Stromal cell of bone marrow (primary cell): ENCODE measurements around the gene TC2N.
"Not testable (repeated sequence)": the region's sequence is repeated elsewhere in the genome, so short reads cannot be mapped to it uniquely, and the experiment has no call there.

Source experiments
- DNase-seq: peaks from one replicate; pipeline ENCODE4 v3.0.0-alpha.2; 2012; ENCODE audit warnings: low read depth

The TC2N gene

DNA sequence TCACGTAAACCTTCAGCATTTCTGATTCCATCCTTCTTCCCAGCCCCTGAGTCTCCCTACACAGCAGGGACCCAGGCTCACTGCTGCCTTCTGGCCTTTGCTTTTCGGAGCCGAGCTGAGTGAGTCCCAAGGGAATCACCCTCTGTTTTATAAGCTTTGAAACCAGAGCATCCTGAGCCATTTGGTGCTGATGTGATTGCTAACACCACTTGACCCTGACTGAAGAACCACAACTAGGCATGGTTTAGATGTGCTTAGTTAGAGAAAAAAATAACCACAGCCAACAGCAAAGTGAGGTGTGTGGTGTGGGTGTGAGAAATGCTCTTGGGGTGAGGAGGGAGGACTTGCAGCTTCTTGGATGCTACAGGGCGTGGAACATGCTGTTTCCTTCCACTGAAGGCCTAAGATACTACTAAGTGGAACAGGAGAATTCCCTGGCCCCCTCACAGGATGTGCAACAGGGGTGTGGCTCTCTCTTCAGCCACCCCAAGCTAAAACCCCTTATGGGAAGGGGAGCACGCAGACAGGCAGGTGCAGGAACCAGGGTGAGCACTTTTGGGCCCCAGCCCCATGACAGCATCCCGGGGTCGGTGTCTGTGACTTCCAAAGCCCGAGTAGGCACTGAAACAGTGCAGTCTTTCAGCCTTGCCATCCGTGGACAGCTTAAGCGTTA is at the start of gene TC2N:
TSS of gene TC2N (minus strand) at position 221 of the 673 bp plus-strand sequence. CDS start 53,767 bp downstream, outside the sequence.
- DNase-seq, result no peak

DNA sequence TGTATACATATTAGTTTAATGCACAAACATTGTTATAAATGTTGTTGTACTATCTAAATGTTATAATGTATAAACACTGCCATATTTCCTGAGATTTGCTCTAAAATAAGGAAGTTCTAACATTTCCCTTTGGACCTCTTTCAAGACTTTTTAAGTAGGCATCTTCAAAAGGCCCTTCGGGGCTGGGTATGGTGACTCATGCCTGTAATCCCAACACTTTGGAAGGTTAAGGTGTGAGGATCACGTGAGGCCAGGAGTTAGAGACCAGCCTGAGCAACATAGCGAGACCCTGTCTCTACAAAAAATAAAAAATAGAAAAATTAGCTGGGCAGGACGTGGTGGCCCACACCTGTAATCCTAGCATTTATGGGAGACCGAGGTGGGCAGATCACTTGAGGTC is 44.7 kb upstream of the TC2N start:
- no peak for DNase-seq

DNA sequence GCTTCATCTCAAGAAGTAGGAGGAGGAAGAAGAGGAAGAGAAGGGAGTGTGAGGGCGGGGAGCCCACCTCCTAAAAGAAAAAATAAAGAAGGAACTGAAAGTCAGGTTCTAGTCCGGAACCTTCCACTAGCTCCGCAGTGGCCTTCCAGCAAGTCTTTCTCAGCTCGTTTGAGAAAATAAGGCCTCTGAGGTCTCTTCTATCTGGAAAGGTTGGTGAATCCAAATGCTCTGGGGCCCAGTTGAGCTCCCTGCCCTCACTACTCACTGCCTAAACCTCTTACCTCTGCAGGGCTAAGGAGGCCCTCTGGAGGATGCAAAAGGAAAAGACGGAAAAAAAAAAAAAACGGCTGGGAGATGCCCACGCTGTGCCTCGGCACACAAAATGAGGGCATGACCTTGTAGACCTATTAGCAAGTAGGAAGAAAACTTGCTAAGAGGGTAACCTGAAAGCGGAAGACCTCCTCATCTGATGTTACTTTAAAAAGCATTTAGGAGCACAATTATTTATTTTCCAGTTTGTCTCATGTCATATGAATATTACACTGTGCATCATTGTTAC is 44.2 kb upstream of the TC2N start:
- DNase-seq, result peak; percentile 43

DNA sequence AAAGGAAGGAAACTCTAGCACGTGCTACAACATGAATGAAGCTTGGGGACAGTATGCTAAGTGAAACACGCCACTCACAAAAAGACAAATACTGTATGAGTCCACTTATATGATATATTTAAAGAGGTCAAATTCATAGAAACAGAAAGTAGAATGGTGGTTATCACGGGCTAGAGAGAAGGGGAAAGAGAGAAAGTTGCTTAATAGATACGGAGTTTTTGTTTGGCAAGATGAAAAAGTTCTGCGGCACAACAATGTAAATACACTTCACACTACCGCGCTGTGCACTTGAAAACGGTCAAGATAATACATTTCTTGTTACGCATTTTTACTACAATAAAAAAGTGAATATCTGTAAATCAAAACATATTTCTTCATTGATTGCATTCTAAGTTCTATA is 42.9 kb upstream of the TC2N start:
- DNase-seq, result no peak

DNA sequence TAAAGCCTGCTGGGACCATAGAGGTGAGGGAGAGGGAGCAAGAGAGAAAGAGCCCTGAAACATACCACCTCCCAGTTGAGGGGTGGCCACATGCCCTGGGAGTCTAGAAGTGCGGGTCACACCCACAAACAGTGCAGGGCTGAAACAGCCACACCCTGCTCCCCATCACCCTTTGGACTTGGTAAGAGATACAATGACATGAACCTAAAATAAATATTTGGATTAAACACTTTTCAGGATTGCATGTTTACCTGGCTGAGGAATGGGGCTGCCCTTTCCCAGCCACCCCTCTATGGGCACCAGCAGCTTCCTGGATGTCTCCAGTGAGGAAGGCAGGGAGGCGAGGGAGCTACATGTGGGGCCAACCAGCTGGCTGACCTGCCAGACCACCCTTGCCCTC is 39.0 kb upstream of the TC2N start:
- no peak for DNase-seq

DNA sequence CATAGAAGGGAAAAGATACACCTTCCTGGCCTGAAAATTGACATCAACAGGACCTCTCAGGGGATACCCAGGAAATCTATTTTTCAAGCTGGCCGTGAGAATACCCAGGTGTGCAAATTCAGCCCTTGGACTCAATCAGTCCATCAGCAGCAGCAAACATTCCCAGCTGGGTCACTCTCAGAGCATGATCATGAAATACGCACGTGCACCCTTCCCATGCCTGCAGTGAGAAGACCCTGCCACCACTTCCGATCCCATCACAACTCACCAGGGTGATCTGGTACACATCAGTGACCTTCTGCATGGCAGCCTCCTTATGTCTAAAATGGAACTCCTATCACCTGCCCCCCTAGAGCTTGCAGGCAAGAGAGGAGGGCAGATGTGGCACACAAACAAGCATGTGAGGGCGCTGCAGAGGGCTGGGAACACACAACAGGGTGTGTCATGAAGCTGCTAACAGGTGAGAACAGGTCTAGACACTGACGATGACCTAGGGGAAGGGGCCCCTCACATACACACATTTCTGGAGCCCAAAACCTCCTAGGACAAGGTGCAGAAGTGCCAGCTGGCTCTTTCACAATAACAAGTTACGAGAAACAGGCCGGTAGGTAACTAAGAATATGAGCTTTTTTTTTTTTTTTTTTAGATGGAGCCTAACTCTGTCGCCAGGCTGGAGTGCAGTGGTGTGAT is 37.8 kb upstream of the TC2N start:
- DNase-seq, result no peak

DNA sequence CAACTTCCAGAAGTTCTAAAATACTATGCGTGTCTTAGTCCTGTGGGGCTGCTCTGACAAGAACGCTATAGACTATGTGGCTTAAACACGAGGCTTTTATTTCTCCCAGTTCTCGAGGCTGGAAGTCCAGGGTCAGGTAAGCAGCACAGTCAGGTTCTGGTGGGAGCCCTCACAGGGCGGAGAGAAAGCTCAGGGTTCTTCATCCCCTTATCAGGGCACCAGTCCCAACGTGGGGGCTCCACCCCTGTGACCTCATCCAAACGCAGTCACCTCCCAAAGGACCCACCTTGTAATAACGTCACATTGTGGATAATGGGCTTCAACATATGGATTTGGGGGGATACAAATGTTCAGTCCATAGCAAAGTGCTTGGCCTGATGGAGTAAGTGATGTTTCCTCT is 37.1 kb upstream of the TC2N start:
- no peak for DNase-seq

DNA sequence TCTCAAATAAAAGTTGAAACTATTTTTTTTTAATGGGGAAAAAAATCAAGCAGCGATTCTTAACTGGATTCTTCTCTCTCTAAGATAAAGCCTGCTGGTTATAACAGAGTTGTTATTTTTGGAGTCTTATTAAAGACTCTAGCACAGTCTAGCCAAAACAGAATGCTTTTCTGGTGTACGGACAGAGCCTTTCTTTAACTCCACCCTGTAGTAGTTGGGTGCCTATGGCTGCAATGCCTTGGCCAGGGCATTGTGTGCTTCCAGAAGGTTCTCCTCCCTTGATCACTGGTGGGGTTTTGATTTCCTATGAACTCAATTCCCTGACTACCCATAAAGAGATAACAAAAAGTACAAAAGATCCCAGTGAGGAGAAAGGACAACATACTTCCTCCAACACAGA is 35.7 kb upstream of the TC2N start:
- no peak for DNase-seq

DNA sequence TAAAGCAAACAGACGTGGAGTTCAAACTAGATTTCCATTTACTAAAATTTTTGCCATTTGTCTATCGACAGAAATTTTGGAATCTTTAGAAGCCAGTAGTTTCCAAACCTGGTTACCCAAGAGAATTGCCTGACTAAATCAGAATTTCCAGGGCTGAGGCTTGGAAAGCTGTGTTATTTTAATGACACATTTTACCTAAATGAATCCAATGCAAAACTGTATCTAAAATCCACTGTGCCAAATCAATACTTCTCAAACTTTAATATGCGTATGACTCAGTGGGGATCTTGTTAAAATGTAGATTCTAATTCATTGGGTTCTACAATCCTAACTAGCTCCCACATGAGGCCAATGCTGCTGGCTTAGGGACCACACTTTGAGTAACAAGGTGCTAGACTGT is 35.0 kb upstream of the TC2N start:
- no peak for DNase-seq

DNA sequence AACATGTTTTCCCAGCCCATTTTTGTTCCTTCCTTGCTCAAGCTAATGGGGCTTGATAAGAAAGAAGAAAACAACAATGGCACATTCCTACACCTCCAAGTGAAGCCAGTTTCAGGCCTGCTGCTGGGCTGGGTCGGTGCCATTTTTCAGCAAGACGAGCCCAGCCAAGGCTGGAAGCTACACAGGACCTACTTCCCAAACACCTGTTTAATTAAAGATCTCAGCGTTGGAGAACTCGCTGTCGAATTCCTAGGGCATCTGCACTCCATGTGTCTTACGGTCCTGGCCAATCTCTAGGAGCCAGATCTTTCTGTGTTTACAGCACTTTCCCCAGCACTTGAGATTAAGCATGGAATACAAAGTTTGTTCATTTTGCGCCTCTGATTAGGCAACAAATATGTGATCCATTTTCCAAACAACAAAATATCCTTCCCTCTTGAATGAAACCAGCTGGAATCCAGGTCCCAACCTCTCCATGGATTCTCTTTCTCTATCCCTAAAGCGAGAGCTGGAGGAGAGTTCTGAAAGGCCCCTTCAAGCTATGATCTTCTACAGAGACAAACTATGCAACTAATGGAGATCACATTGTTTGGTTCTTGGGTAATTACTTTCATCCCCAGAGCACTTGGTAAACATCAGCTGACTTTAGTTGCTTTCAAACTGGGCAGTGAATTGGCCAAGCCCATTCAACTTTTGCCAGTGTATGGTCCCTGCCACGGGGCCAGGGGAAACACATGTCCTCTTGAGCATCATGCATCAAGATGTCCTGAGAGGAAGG is 34.3 kb upstream of the TC2N start:
- no peak for DNase-seq

DNA sequence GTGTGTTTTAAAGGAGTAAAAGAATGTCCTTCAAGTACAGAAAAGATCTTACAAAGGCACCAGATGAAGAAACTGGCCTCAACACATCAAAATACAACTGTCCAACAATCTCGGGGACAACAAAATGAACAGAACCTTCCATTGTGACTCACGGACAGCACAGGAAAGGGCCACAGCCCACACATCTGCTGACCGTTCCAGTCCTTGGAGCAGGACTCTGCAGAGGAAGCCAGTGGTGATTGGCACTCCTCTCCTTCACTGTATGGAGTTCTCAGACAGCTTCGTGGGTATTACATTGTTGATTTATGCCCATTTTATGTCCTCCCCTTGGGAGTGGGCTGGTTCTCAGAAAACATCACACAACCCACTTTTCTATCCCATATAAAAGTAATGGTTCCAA is 32.5 kb upstream of the TC2N start:
- DNase-seq, result no peak

DNA sequence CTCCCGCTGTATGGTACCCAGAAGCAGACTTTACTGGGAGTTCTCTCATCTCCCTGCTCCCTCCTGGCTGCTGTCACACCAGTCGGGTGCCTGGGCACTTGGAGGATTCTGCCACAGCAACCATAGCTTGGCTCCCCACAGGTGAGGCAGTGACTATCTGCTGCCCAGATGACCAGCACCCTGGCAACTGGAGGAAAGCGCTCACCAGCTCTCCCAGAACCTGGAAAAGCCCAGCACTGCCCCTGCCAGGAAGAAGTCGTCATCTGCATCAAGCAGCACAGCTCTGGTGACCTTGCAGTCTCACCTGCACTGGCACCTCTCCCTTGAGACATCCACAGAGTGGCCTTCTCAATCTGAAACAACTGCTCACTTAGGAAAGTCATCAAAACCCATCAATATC is 31.9 kb upstream of the TC2N start:
- no peak for DNase-seq

DNA sequence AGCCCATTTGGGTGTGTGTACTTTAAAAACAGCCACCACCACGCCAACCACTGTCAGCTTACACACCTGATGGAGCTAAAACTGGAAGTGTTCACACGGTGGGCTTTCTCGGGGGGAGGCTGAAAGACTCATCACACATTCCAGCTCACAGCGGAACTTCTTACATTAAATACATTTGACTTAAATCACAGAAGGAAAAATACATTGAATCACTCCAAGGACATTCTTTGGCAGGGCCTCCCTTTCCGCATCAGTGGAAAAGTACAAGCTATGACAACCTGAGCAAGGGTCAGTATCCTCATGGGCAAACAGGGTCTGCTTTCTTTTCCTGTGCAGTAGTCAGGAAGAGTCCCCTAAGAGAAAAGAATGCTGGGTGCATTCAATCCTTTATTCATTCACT is 31.0 kb upstream of the TC2N start:
- DNase-seq, result no peak

DNA sequence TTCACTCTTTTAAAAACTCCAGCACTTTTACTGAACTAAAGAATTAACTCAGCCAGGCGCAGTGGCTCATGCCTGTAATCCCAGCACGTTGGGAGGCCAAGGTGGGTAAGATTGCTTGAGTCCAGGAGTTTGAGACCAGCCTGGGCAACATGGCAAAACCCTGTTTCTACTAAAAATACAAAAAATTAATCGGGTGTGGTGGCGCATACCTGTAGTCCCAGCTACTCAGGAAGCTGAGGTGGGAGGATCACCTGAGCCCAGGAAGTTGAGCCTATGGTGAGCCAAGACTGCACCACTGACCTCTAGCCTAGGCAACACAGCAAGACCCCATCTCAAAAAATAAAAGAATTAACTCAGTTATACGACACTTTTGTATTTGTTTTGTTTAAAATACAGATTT is 30.4 kb upstream of the TC2N start:
- not testable (repeated sequence) for DNase-seq

DNA sequence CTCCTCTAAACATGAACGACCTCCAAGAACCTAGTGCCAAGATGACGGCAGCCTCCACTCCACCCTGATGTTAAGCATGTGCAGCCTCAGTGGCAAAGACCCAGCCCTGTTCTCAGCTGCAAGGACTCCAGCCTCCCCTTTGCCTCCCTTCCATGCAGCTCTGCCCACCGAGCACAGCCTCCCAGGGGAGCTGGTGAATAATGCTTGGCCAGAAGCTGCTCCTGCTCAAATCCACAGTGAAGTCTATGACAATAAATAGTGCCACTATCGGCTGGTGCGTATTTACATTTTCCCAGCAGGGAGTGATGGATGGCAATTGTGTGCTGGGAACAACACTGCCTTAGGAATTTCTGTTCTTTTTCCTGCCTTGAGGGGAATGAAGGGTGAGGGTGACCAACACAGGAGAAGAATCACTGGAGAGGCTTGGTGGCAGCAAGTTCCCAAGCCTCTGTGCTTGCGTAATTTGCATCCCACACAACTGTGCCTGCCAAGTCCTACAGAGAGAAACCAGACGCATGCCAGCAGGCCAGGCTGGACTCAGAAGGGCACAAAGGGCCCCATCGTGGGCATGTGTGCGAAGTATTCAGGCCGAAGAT is 29.9 kb upstream of the TC2N start:
- no peak for DNase-seq

DNA sequence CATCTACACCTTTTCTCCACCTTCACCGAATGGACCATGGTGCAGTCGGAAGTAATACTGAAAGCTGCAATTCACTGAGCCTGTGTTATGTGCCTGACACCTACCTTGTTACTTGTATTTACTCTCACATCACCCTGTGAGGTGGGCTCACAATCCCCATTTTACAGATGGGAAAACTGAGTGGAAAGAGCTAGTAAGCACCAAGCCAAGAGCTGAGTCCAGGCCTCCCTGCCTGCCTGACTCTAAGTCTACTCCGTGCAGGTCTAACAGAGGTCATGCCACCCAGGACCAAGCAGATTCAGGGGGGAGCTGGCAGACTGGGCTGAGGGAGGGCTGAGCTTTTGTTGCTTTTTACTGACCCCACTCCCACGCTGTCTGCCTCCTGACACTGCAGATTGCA is 29.1 kb upstream of the TC2N start:
- no peak for DNase-seq

DNA sequence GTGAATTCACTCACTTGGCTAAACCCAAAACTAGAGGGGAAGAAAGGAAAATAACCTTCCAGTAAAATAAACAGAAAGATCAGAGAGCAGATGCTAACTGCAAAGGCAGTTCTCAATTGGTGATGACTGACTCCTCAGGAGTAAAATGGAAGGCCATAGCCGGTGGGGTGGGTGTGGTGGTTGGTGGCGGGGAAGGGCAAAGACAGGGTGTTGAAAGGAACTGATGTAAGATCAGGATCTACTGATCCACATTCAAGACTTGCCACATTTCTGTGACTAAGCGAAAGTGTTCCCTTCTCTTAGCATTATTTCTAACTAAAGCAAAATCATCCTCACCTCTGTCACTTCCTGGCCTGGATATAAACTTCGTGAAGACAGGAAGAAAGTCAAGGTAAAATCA is 26.3 kb upstream of the TC2N start:
- DNase-seq, result no peak

DNA sequence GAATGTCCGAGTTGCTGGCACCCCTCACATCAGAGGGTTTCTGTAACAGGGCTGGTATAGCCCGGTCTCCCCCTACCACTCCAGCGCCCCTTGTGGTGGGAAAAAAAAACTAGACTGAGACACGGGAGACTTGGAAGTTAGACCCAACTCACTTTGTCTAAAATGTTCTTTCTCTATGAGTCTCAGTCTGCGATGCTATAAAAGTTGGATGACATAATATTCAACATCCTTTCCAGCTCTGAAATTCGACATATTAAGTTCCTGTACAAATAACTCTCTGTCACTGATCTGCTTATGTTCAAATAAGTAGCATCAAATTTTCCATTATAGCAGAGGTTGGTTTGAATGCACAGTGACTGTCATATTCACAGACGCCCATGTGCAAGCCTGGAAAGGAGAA is 25.7 kb upstream of the TC2N start:
- DNase-seq, result no peak

DNA sequence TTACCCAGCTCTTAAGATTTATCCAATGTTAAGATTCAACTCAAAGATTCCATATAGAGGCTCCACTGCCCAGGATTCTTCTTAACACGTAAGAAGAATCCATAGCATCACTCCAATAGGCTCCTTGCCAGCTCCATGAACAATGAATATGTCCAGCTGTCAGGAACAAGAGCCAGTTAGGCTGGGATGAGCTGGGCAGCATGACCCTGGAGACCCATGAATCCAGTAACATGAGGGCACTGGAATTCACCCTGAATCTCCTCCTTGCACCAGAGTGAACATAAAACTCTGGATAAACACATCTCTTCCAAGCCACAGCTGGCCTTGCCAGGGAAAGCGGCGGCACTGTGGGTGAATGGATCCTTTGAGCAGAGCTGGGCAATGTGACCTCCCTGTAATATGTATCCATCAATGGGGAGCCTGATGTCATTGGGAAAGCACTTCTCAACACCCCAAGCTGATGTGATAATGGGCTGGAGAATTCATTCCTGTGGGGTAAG is 24.4 kb upstream of the TC2N start:
- peak; percentile 66 for DNase-seq

DNA sequence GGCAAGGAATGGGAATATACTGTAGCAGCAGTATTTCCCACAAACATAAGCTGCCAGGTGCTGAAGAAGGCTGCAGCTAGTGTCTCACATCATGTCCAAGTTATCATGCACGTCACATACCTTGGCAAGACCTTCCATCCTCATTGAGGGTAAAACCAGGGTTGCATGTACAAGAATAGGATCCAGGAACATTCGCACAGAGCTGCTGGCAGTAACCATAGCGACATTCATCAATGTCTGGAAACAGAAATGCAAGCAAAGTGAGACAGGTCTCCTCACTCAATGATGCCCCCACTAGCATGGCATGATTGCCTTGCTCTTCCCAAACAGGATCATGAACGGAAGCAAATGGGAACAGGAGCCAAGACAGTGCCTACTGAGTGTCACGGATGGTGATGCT is 23.8 kb upstream of the TC2N start:
- DNase-seq, result no peak

DNA sequence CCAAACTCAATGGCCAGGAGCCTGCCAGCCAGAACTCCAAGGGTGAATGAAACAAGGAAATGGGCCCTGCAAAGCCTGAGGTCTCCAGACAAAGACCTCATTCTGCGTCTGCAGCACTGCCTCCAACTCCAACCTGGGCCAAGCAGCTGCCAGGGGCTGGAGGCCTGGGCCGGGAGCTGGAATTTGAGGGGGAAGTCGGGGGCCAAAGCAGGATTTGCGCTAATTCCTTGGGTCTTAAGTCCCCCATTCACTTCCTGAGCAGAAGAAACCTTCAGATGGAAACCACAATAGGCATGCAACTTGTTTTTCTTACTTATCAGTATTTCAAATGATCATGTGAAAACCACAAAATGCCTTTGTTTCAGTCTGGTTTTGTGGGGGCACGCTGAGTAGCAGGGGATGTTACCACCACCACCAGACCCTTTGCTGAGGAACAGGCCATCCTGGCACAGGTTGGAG is 23.0 kb upstream of the TC2N start:
- no peak for DNase-seq

DNA sequence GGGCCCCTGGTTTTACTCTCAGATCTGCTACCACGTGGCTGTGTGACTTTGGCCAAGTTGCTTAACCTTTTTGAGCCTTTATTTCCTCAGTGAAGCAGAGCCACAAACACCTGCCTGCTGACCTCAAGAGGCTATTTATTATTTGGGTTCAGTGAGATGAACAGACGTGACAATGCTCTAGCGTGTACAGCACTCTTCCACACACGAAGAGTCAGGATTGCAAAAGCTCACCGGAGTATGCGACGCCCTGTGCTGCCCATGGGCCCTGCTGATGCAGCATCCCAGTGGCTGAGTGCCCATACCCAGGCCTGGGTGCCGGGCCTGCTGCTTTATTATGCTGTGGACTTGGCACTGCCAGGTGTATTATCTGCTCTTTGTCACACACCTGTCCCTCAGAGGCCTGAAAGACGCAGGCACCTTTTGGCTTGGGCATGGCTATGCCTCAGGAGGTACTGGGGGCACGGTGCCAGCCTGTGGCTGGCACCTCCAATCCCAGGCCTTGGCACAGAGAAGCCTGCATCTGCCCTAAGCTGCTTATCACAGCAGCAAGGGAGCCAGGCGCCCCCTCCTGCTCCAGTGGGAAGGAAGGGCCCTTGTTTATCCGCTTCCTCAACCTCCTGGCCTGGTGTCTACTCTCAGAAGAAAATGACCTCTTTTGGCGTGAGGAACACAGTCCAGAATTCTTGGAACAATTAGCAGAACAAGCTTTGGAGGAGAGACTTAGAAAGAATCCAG is 22.3 kb upstream of the TC2N start:
- no peak for DNase-seq
